Neural cell (in vitro differentiated cells): ENCODE data around the gene ATP2A2.

ENCODE experiments used
- CTCF ChIP-seq: fragments of 450-650 bp; IDR thresholded peaks from 2 replicates; pipeline ENCODE4 v1.5.1; 2014; ENCODE audit warnings: antibody characterized with exemption, mild to moderate bottlenecking, moderate library complexity; ENCODE audit not compliant: poor library complexity, severe bottlenecking
- EZH2 ChIP-seq: fragments of 200-600, 300-800 bp; shearing (Covaris generic), sonication (generic); IDR thresholded peaks from 2 replicates; pipeline ENCODE4 v1.6.1; 2014; ENCODE audit warnings: antibody characterized with exemption, low read length, borderline replicate concordance, mild to moderate bottlenecking; ENCODE audit not compliant: insufficient read depth, poor library complexity, severe bottlenecking
- POLR2AphosphoS5 ChIP-seq: IDR thresholded peaks from 2 replicates; pipeline ENCODE4 v1.6.1; 2012
- TF ChIP-seq, protein P1 (sequence below): IDR thresholded peaks from 2 replicates; pipeline ENCODE4 v1.6.1; 2012; ENCODE audit warnings: borderline replicate concordance

DNA sequence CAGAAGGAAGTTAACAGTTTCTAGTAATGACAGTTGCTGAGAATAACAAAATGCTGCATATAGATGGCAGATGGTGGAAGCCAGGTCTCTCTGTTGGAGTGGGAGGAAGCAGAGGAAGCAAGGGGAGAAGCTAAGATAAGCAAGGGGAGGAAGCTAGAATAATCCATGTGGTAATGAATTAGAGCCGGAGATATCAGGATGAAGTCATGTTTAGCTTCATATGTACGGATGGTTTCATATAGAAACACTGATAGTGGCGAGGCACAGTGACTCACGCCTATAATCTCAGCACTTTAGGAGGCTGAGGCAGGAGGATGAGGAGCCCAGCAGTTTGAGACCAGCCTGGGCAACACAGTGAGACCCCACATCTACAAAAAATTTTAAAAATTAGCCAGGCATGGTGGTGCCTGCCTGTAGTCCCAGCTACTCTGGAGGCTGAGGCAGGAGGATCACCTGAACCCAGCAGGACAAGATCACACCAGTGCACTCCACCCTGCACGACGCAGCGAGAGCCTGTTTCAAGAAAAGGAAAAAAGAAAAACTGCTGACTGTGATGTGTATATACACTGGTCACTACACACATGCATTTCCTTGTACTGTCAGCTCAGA is 73.2 kb downstream of the ATP2A2 start:
- TF ChIP-seq EZH2 (no peak), POLR2AphosphoS5 (no peak), CTCF (no peak)
- TF ChIP-seq, protein P1, sequence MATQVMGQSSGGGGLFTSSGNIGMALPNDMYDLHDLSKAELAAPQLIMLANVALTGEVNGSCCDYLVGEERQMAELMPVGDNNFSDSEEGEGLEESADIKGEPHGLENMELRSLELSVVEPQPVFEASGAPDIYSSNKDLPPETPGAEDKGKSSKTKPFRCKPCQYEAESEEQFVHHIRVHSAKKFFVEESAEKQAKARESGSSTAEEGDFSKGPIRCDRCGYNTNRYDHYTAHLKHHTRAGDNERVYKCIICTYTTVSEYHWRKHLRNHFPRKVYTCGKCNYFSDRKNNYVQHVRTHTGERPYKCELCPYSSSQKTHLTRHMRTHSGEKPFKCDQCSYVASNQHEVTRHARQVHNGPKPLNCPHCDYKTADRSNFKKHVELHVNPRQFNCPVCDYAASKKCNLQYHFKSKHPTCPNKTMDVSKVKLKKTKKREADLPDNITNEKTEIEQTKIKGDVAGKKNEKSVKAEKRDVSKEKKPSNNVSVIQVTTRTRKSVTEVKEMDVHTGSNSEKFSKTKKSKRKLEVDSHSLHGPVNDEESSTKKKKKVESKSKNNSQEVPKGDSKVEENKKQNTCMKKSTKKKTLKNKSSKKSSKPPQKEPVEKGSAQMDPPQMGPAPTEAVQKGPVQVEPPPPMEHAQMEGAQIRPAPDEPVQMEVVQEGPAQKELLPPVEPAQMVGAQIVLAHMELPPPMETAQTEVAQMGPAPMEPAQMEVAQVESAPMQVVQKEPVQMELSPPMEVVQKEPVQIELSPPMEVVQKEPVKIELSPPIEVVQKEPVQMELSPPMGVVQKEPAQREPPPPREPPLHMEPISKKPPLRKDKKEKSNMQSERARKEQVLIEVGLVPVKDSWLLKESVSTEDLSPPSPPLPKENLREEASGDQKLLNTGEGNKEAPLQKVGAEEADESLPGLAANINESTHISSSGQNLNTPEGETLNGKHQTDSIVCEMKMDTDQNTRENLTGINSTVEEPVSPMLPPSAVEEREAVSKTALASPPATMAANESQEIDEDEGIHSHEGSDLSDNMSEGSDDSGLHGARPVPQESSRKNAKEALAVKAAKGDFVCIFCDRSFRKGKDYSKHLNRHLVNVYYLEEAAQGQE: no peak
